IMR-90 (cell line): ENCODE measurements around the gene PES1. TPM values are rescaled to one million over a fixed set of nuclear protein-coding genes. Genes with fewer than 3 reads are reported as not detected.

Source experiments
- ATAC-seq: fragments of 200-7000 bp; cut with Tn5 transposase; 2 replicates; pipeline ENCODE4 v1.9.1; 2020; ENCODE audit warnings: low read depth, mild to moderate bottlenecking, moderate library complexity
- BruUV-seq: library from RNA; stranded (reverse); fragments of 400-500 nt; replicated peaks from 2 replicates; lab custom pipeline; 2021; lab: Mats Ljungman, UMichigan
- CTCF ChIA-PET: fragments of 300-600 bp; formaldehyde crosslinking; extraction: SDS; loops from one replicate; lab custom pipeline; 2021; ENCODE audit warnings: antibody characterized with exemption; lab: Yijun Ruan, JAX
- POLR2A ChIA-PET: fragments of 300-600 bp; sonication (Branson Sonifier 250); formaldehyde crosslinking; loops from one replicate; lab custom pipeline; 2022; ENCODE audit warnings: antibody characterized with exemption; ENCODE audit not compliant: unreplicated experiment; lab: Charles Lee
- DNase-seq: peaks from one replicate; pipeline ENCODE4 v3.0.0; 2013
- H2AFZ ChIP-seq: replicated peaks from 2 replicates; pipeline ENCODE3; 2013; ENCODE audit warnings: low read length, mild to moderate bottlenecking; ENCODE audit not compliant: poor library complexity
- H2AK5ac ChIP-seq: 2 replicates; pipeline ENCODE4 v1.6.1; 2013; ENCODE audit warnings: low read depth, low read length, inconsistent platforms
- H2AK9ac ChIP-seq: replicated peaks from 2 replicates; pipeline ENCODE3; 2013; ENCODE audit warnings: mild to moderate bottlenecking, low read depth, low read length, moderate library complexity; ENCODE audit not compliant: poor library complexity
- H2BK120ac ChIP-seq: 2 replicates; pipeline ENCODE4 v1.6.1; 2013; ENCODE audit warnings: low read depth, low read length, inconsistent platforms
- H2BK15ac ChIP-seq: 3 replicates; pipeline ENCODE4 v1.6.1; 2013; ENCODE audit warnings: low read depth, low read length, inconsistent platforms
- H2BK20ac ChIP-seq: 2 replicates; pipeline ENCODE4 v1.6.1; 2013; ENCODE audit warnings: low read depth, mild to moderate bottlenecking, inconsistent platforms, low read length, moderate library complexity
- H2BK5ac ChIP-seq: 2 replicates; pipeline ENCODE4 v1.6.1; 2013; ENCODE audit warnings: mild to moderate bottlenecking, low read depth, low read length, inconsistent platforms; ENCODE audit not compliant: poor library complexity, severe bottlenecking
- H3K14ac ChIP-seq: replicated peaks from 2 replicates; pipeline ENCODE4 v1.6.1; 2013; ENCODE audit warnings: low read depth, low read length, inconsistent platforms
- H3K18ac ChIP-seq: 2 replicates; pipeline ENCODE4 v1.6.1; 2013; ENCODE audit warnings: low read depth, low read length, control low read depth
- H3K23ac ChIP-seq: 2 replicates; pipeline ENCODE4 v1.6.1; 2013; ENCODE audit warnings: low read depth, low read length, inconsistent platforms
- H3K27ac ChIP-seq: 2 replicates; pipeline ENCODE4 v1.5.1; 2013; ENCODE audit warnings: mild to moderate bottlenecking, control low read depth, low read length; ENCODE audit not compliant: insufficient read depth
- H3K27me3 ChIP-seq: 2 replicates; pipeline ENCODE4 v1.6.1; 2013; ENCODE audit warnings: low read length; ENCODE audit not compliant: control insufficient read depth, insufficient read depth
- H3K36me3 ChIP-seq: 2 replicates; pipeline ENCODE4 v1.6.1; 2013; ENCODE audit warnings: low read length, mixed read lengths; ENCODE audit not compliant: control insufficient read depth, insufficient read depth
- H3K4ac ChIP-seq: 2 replicates; pipeline ENCODE4 v1.6.1; 2013; ENCODE audit warnings: low read depth, low read length, inconsistent platforms
- H3K4me1 ChIP-seq: 2 replicates; pipeline ENCODE4 v1.6.1; 2013; ENCODE audit warnings: low read length, mixed read lengths; ENCODE audit not compliant: control insufficient read depth, insufficient read depth
- H3K4me2 ChIP-seq: 2 replicates; pipeline ENCODE4 v1.6.1; 2013; ENCODE audit warnings: low read depth, mild to moderate bottlenecking, control low read depth, low read length, moderate library complexity
- H3K4me3 ChIP-seq: 2 replicates; pipeline ENCODE4 v1.5.1; 2013; ENCODE audit warnings: low read depth, mild to moderate bottlenecking, control low read depth, low read length, moderate library complexity; ENCODE audit not compliant: insufficient read depth
- H3K56ac ChIP-seq: 2 replicates; pipeline ENCODE4 v1.6.1; 2013; ENCODE audit warnings: low read length, inconsistent platforms; ENCODE audit not compliant: insufficient read depth; ENCODE audit errors: extremely low read depth
- H3K79me1 ChIP-seq, 2 experiments: 2 replicates each; pipeline ENCODE4 v1.6.1; 2013; ENCODE audit warnings: low read length in 2 of 2, inconsistent platforms in 1 of 2, low read depth in 1 of 2
- H3K9ac ChIP-seq: 2 replicates; pipeline ENCODE4 v1.6.1; 2013; ENCODE audit warnings: low read depth, low read length, control low read depth
- H3K9me1 ChIP-seq: 2 replicates; pipeline ENCODE4 v1.6.1; 2013; ENCODE audit warnings: low read length, inconsistent platforms; ENCODE audit not compliant: insufficient read depth
- H3K9me3 ChIP-seq: 2 replicates; pipeline ENCODE4 v1.6.1; 2013; ENCODE audit warnings: low read length; ENCODE audit not compliant: control insufficient read depth, insufficient read depth
- H4K20me1 ChIP-seq: 2 replicates; pipeline ENCODE4 v1.6.1; 2013; ENCODE audit warnings: low read length, inconsistent platforms; ENCODE audit not compliant: insufficient read depth
- H4K5ac ChIP-seq: 2 replicates; pipeline ENCODE4 v1.6.1; 2013; ENCODE audit warnings: mild to moderate bottlenecking, low read depth, low read length, control low read depth
- H4K8ac ChIP-seq, 2 experiments: 2 replicates each; pipeline ENCODE4 v1.6.1; 2013; ENCODE audit warnings: low read depth in 2 of 2, low read length in 2 of 2, control low read depth in 1 of 2, inconsistent platforms in 1 of 2
- H4K91ac ChIP-seq: 2 replicates; pipeline ENCODE4 v1.6.1; 2013; ENCODE audit warnings: low read depth, low read length, inconsistent platforms; ENCODE audit not compliant: insufficient read depth
- RFX5 ChIP-seq: IDR thresholded peaks from 2 replicates; pipeline ENCODE4 v1.8.0; 2012; ENCODE audit warnings: low read depth, mild to moderate bottlenecking, low read length, moderate library complexity
- whole genome bisulfite sequencing, 2 experiments: methylation state at CpG; one replicate each; pipeline versions ENCODE4 v1.1.5 to v1.1.7; 2013; ENCODE audit warnings: missing lambda C conversion rate in 2 of 2; ENCODE audit not compliant: insufficient read length in 1 of 2; ENCODE audit errors: extremely low coverage in 2 of 2; 5-methylcytosine and 5-hydroxymethylcytosine counted together
- dilution Hi-C: fragments of 300-500 bp; cut with HindIII; formaldehyde crosslinking; loops from one replicate; pipeline ENCODE4 v1.14.3; 2018; ENCODE audit warnings: low sequenced_read_pairs; ENCODE audit not compliant: unreplicated experiment
- in situ Hi-C: fragments of 300-500 bp; cut with MboI; formaldehyde crosslinking; loops from 3 replicates; pipeline ENCODE4 v1.14.3; 2019; ENCODE audit warnings: low sequenced_read_pairs, inconsistent platforms, mixed read lengths
- intact Hi-C: fragments of 100-400 bp; cut with micrococcal nuclease; formaldehyde crosslinking; loops from 2 replicates; pipeline ENCODE4 v1.10.0; 2022
- polyA plus RNA-seq, 3 experiments: library from polyadenylated mRNA; depleted of rRNA; stranded (reverse); fragments of >200 nt; gene quantifications; 2 replicates each; pipeline ENCODE4 v1.2.3, GENCODE V29; 2012; ENCODE audit warnings: low replicate concordance in 1 of 3
- total RNA-seq: library from RNA; depleted of rRNA; stranded (reverse); fragments of >200 nt; gene quantifications from 2 replicates; pipeline ENCODE4 v1.2.3, GENCODE V29; 2012

The PES1 gene
- total and polyA plus RNA-seq, 2 of the 4 experiments (the other 2 are of a cell fraction) = 120 to 142 TPM

DNA sequence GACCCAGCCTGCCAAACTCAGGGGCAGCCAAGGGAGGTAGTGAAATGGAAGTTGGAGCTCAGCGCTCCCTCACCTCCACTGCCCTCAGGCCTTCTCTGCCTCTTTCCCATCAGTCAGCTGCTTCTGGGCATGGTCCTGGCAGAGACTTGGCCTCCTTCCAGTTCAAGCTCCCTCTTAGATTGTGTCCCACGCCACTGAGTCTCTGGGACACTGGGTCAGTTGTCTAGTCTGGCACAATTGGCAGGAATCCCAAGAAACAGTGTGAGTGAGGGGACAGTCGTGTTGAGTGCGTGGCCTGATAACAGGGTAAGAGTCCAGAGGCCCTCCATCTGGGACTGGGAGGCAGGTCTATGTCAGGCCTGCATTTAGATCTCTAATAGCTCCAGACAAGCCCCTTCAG, 36.8 kb upstream of the PES1 start:
- H4K91ac ChIP-seq = no peak overlapping the region
- H3K4me2 ChIP-seq = no peak overlapping the region
- H2BK5ac ChIP-seq = no peak overlapping the region
- no peaks in the 10 kb centered on the region for H3K9me1 ChIP-seq
- no peak overlapping the region for H2AK5ac ChIP-seq
- in situ Hi-C loops (no loop called here), intact Hi-C loops (no loop called here), dilution Hi-C loops (no loop called here)
- WGBS, 2 experiments = no CpG with 5 or more reads among the region's 4 CpGs
- H2BK120ac ChIP-seq = no peak overlapping the region
- ChIA-PET POLR2A (interaction anchor here (0.6 kb wide), 1 partner anchor 14 kb away, joined by 3 read pairs; no protein-coding TSS in a partner anchor), CTCF (interaction anchor here (0.6 kb wide), 2 partner anchors 16 to 1214 kb away, joined by 3 to 4 read pairs; no protein-coding TSS in a partner anchor)
- H3K56ac ChIP-seq = no peak overlapping the region
- H4K8ac ChIP-seq = no peak overlapping the region
- H4K20me1 ChIP-seq = no peaks in the 10 kb centered on the region
- no peak overlapping the region for H3K18ac ChIP-seq
- H3K27ac ChIP-seq = no peak overlapping the region
- H3K4me1 ChIP-seq = no peaks in the 10 kb centered on the region
- H2AFZ ChIP-seq = no peak overlapping the region
- ATAC-seq (no peak), DNase-seq (no peak)
- H3K27me3 ChIP-seq = no peaks in the 10 kb centered on the region
- no peaks in the 10 kb centered on the region for H3K79me1 ChIP-seq
- no peak overlapping the region for H3K23ac ChIP-seq
- H3K9ac ChIP-seq = no peak overlapping the region
- H2BK15ac ChIP-seq = no peak overlapping the region
- no peak overlapping the region for H2BK20ac ChIP-seq
- no peak overlapping the region for H2AK9ac ChIP-seq
- H4K5ac ChIP-seq = no peak overlapping the region
- no TSS peak for BruUV-seq
- no peak overlapping the region for H3K4me3 ChIP-seq
- no peak for TF ChIP-seq RFX5
- H3K14ac ChIP-seq = no peak overlapping the region
- no peaks in the 10 kb centered on the region for H3K9me3 ChIP-seq
- no peak overlapping the region for H3K4ac ChIP-seq
- no peaks in the 10 kb centered on the region for H3K36me3 ChIP-seq
